Body of pancreas (tissue), 4 donors: ENCODE results near the gene CEP43. TPM values are rescaled to one million over a fixed set of nuclear protein-coding genes. Genes with fewer than 3 reads are reported as not detected.
A peak's percentile ranks its signal among the peaks of the same experiment; 100 is the strongest.

Source experiments
- ATAC-seq: fragments of 150-250 bp; one replicate; pipeline ENCODE4 v1.9.1; 2016
- DNase-seq, 4 donors: peaks; one replicate each; pipeline ENCODE4 v3.0.0-alpha.2; 2019
- H3K27ac ChIP-seq, 4 donors: fragments of 200-600 bp; sonication (generic); 1 replicate in 3 of 4; 2 replicates in 1 of 4; pipeline versions ENCODE4 v1.5.1 to v1.6.1; 2016 to 2019; ENCODE audit warnings: mild to moderate bottlenecking in 1 of 4, mixed read lengths in 1 of 4, moderate library complexity in 1 of 4
- H3K27me3 ChIP-seq, 2 donors: fragments of 200-600 bp; sonication (generic); one replicate each; pipeline ENCODE4 v1.6.0; 2016; ENCODE audit warnings: mild to moderate bottlenecking in 1 of 2
- H3K36me3 ChIP-seq, 2 donors: fragments of 200-600 bp; sonication (generic); replicated peaks in 1 of 2; 2 replicates each; pipeline ENCODE4 v1.5.1; 2016; ENCODE audit warnings: low read depth in 2 of 2; ENCODE audit not compliant: insufficient read depth in 1 of 2
- H3K4me1 ChIP-seq: fragments of 200-600 bp; sonication (generic); one replicate; pipeline ENCODE4 v1.6.0; 2016
- H3K4me3 ChIP-seq, 2 donors: fragments of 200-600 bp; sonication (generic); 1 replicate in 1 of 2; 2 replicates in 1 of 2; pipeline ENCODE4 v1.5.1; 2016 to 2019
- H3K9me3 ChIP-seq, 3 donors: fragments of 200-600 bp; sonication (generic); 1 replicate in 2 of 3; 2 replicates in 1 of 3; pipeline ENCODE4 v1.5.1; 2016
- POLR2A ChIP-seq, 3 donors: fragments of 450-650 bp; IDR thresholded peaks; one replicate each; pipeline ENCODE4 v1.6.1; 2016; ENCODE audit warnings: antibody characterized with exemption in 3 of 3, mild to moderate bottlenecking in 2 of 3
- WGBS, 2 donors: methylation state at CpG; one replicate each; pipeline ENCODE4 v1.1.5; 2017; 5-methylcytosine and 5-hydroxymethylcytosine counted together
- intact Hi-C: fragments of 100-400 bp; cut with DNase I; formaldehyde crosslinking; loops from one replicate; pipeline ENCODE4 v1.15.1; 2023
- microRNA-seq, 2 donors: library from miRNA; unstranded; fragments of <30 nt; microRNA quantifications; one replicate each; pipeline ENCODE4, GENCODE V29; 2016; ENCODE audit warnings: borderline number of aligned reads in 2 of 2, borderline replicate concordance in 2 of 2
- small RNA-seq: library from RNA; depleted of rRNA; stranded (forward); fragments of <200 nt; gene quantifications from one replicate; pipeline ENCODE3, GENCODE V24; 2016
- total RNA-seq, 2 donors: library from RNA; depleted of rRNA; stranded (reverse); fragments of >200 nt; gene quantifications; one replicate each; pipeline ENCODE4 v1.1.0, GENCODE V29; 2016
- TF ChIP-seq, protein P1 (sequence below), 7 experiments: fragments of 450-650 bp in 4 of 7; fragments of 200-600 bp in 3 of 7; sonication (generic) in 3 of 7; IDR thresholded peaks; one replicate each; pipeline ENCODE4 v1.5.1; 2016 to 2019; ENCODE audit warnings: antibody characterized with exemption in 7 of 7

CEP43 gene
- total RNA-seq, 2 donors from 2014 or later, result 11.4 to 45.8 TPM

GRCh38 chr6:167045828-167046580, 46.8 kb downstream of the CEP43 start:
- Histone ChIP-seq H3K27ac (no peak overlapping the region), H3K36me3 (no peaks in the 10 kb centered on the region), H3K27me3 (no peaks in the 10 kb centered on the region), H3K4me3 (no peak overlapping the region), H3K9me3 (no peaks in the 10 kb centered on the region), H3K4me1 (no peaks in the 10 kb centered on the region)
- ATAC-seq (no peak), DNase-seq (no peak)
- TF ChIP-seq, protein P1, sequence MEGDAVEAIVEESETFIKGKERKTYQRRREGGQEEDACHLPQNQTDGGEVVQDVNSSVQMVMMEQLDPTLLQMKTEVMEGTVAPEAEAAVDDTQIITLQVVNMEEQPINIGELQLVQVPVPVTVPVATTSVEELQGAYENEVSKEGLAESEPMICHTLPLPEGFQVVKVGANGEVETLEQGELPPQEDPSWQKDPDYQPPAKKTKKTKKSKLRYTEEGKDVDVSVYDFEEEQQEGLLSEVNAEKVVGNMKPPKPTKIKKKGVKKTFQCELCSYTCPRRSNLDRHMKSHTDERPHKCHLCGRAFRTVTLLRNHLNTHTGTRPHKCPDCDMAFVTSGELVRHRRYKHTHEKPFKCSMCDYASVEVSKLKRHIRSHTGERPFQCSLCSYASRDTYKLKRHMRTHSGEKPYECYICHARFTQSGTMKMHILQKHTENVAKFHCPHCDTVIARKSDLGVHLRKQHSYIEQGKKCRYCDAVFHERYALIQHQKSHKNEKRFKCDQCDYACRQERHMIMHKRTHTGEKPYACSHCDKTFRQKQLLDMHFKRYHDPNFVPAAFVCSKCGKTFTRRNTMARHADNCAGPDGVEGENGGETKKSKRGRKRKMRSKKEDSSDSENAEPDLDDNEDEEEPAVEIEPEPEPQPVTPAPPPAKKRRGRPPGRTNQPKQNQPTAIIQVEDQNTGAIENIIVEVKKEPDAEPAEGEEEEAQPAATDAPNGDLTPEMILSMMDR (IDR thresholded peaks at IDR 0.05), result no peak
- no peak for TF ChIP-seq POLR2A (IDR thresholded peaks at IDR 0.05)
- WGBS, 2 donors, result 79 to 80% methylated on average over 6 of the region's 6 CpGs
- intact Hi-C loops, result no loop called here

DNA sequence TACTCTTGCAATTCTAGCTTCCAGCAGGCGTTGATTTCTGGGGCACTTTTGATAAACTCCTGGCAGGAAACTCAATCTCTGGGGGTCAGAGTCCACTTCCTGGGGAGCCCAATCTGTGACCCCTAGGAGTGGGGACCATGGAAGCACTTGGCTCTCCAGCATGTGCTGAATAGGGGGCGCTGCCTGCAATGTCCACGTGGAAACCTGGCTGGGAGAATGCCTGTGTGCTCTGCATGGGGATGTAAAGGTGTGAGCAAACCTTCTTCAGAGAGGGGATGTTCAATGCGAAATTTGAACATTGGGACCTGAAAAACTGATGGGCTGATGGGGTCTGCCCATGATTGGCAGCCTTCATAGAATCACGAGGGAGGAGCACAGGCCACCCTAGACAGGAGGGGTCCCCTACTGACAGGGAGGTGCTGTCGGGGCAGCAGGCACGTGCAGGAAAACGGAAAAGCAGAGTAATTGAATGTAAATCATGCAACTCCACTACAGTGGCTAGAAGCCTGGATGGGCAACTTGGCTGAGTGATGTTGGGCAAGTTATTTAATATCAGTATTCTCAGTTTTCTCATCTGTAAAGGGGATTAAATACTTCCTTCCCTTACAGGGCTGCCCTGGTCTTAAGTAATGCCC, 47.8 kb downstream of the CEP43 start:
- no peak for ATAC-seq
- TF ChIP-seq POLR2A (IDR thresholded peaks at IDR 0.05), result no peak
- TF ChIP-seq, protein P1 (IDR thresholded peaks at IDR 0.05), result no peak
- Histone ChIP-seq H3K4me3 (no peak overlapping the region), H3K27ac (no peak overlapping the region), H3K36me3 (no peaks in the 10 kb centered on the region), H3K4me1 (no peaks in the 10 kb centered on the region), H3K27me3 (no peaks in the 10 kb centered on the region), H3K9me3 (no peaks in the 10 kb centered on the region)
- WGBS, 2 donors, result 65 to 70% methylated on average over 6 to 8 of the region's 8 CpGs
- intact Hi-C loops, result no loop called here
- DNase-seq, result no peak

DNA sequence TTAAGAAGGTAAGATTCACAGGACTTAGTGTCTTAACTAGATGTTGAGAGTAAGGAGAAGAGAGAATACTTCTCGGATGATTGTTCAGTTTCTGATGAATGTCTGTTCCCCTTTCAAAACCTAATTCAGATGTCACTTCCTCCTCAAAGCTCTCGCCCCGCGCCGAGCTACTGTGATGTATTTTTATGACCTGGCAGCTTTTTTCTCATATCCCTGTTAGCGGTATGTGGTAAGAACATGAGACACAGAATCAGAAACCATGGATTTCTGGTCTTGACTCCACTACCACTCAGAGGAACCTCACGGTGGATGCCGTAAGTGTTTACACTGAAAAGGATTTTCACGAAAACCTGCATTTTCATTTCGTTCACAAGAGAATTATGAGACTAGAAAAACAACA, 48.4 kb downstream of the CEP43 start:
- ATAC-seq (no peak), DNase-seq (peak in 1 of 4 donors; percentile 36)
- H3K36me3 ChIP-seq, result no peaks in the 10 kb centered on the region
- no peaks in the 10 kb centered on the region for H3K9me3 ChIP-seq
- no peak for TF ChIP-seq POLR2A (IDR thresholded peaks at IDR 0.05)
- TF ChIP-seq, protein P1 (IDR thresholded peaks at IDR 0.05), result no peak
- WGBS, 2 donors, result 75 to 91% methylated on average over 10 of the region's 10 CpGs
- H3K4me1 ChIP-seq, result no peaks in the 10 kb centered on the region
- no peak overlapping the region for H3K27ac ChIP-seq
- no peaks in the 10 kb centered on the region for H3K27me3 ChIP-seq
- intact Hi-C loops, result no loop called here
- no peak overlapping the region for H3K4me3 ChIP-seq

Small RNAs within 50 kb of the gene (microRNA-seq; reads per million reads assigned to microRNA genes)
- gene MIR3939, result 0 reads per million in 2 donors

Small RNAs within 50 kb of the gene (small RNA-seq; reads per million reads assigned to genes)
- gene MIR3939, result not detected

Other genes with a start within 250 kb of the CEP43 start
- 10 to 100 TPM; 53.7 to 66.3 TPM for gene RNASET2, start 42.8 kb upstream of the CEP43 start, total RNA-seq
- not detected for gene CCR6, start 123.7 kb downstream of the CEP43 start, total RNA-seq
- gene GPR31, start 158.6 kb downstream of the CEP43 start, total RNA-seq, result not detected